Activated CD8-positive, alpha-beta memory T cell treated with anti-CD3 and anti-CD28 coated beads for 36 hours (primary cell): ENCODE measurements around the gene DUOXA2. TPM values are rescaled to one million over a fixed set of nuclear protein-coding genes. Genes with fewer than 3 reads are reported as not detected.

Source experiments
- CTCF ChIA-PET: fragments of 350-600 bp; sonication (Branson Sonifier 250); formaldehyde crosslinking; loops from one replicate; lab custom pipeline; 2021; ENCODE audit warnings: antibody characterized with exemption; lab: Charles Lee
- POLR2A ChIA-PET: fragments of 350-600 bp; sonication (Branson Sonifier 250); formaldehyde crosslinking; loops from one replicate; lab custom pipeline; 2021; ENCODE audit warnings: antibody characterized with exemption; lab: Charles Lee
- total RNA-seq, 2 experiments: library from RNA; stranded (reverse); gene quantifications; one replicate each; pipeline ENCODE4 v1.2.3, GENCODE V29; 2021

The DUOXA2 gene
- total RNA-seq, 2 experiments from 2014 or later: not detected

DNA sequence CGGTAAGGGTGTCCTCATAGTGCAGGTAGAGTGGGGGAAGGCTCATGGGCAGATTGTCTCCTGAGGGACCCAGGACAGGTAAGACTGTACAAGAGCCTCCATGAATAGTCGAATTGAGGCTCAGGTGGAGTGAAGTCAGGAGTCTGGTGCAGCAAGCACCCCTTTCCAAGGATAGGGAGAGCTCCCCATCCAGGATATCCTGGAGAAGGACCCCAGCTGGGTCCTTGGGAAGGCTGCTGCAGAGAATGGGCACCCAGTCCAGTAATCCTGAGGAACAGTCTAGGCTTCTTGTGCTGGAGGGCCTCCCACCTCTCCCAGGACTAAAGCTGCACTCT is 592 bp downstream of the DUOXA2 start:
- POLR2A ChIA-PET: interaction anchor here (0.6 kb wide), 1 partner anchor 404 kb away, joined by 5 read pairs; the partner anchor contains the start of gene PATL2

DNA sequence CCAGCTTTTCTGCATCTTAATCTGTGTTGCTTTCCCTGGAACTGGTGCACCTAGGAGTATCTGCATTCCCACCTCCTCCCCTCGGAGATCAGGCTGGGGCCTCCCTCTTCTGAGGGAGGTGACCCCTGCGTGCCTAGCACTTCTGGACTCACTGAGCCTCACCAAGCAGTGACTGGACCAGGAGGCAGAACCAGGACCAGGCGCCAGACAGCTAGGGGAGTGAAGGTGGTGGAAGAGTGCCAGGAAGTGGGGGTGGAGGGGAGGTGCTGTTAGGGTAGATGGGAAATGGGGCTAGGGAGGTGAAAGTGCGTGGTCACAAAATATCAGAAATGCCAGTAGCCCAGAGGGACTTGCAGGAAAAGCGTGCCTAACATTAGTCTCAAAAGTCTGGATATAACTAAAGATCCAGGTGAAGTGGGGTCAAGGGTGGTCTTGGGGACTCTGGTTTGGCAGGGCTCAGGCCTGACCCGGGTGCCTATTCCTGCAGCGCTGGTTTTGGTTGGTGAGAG is 1.2 kb downstream of the DUOXA2 start:
- ChIA-PET CTCF (interaction anchor here (0.6 to 1.1 kb wide), 2 partner anchors 41 to 228 kb away, joined by 3 read pairs; no protein-coding TSS in a partner anchor), POLR2A (no interaction called here)

More for the DNA sequence above, 592 bp downstream of the DUOXA2 start:
- CTCF ChIA-PET: no interaction called here

DNA sequence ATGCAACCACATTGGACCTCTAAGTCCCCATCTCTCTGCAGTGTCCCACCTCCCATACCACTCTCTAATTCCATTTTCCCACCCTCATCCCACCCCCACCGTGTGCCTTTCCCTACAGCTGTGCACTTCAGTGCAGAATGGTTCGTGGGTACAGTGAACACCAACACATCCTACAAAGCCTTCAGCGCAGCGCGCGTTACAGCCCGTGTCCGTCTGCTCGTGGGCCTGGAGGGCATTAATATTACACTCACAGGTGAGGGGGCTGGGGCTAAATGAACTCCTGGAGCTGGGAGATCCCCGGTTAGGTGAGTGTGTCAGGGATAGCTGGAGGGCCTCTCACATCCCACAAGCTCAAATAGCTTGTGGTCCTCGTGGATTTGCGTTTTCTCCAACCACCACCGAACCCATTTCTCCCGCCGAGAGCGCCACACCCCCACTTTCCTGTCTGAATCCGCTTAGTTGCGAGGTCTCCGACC is 1.9 kb downstream of the DUOXA2 start:
- CTCF ChIA-PET: interaction anchor here (0.6 to 1.1 kb wide), 3 partner anchors 18 to 227 kb away, joined by 3 read pairs; no protein-coding TSS in a partner anchor
- POLR2A ChIA-PET: no interaction called here

DNA sequence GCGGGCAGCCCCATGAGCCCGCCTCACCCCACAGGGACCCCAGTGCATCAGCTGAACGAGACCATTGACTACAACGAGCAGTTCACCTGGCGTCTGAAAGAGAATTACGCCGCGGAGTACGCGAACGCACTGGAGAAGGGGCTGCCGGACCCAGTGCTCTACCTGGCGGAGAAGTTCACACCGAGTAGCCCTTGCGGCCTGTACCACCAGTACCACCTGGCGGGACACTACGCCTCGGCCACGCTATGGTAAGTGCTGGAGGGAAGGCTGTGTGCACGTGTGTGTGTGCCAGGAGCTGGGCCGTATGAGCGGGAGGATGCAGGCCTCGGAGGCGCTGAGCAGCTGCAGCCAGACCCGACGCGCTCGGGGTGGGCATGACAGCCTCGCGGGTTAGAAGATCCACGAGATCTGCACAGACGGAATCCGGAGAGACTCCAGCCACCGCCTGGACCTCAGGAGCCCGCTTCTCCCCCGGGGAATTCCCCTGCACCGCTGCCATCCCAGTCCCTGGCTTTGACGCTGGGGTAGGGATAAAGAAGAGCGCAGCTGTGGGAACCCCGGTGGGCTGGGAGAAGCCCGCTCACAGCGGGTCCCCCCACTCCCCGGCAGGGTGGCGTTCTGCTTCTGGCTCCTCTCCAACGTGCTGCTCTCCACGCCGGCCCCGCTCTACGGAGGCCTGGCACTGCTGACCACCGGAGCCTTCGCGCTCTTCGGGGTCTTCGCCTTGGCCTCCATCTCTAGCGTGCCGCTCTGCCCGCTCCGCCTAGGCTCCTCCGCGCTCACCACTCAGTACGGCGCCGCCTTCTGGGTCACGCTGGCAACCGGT is 2.6 kb downstream of the DUOXA2 start:
- ChIA-PET CTCF (interaction anchor here (0.9 to 1.1 kb wide), 2 partner anchors 17 to 39 kb away, joined by 3 read pairs; no protein-coding TSS in a partner anchor), POLR2A (no interaction called here)

DNA sequence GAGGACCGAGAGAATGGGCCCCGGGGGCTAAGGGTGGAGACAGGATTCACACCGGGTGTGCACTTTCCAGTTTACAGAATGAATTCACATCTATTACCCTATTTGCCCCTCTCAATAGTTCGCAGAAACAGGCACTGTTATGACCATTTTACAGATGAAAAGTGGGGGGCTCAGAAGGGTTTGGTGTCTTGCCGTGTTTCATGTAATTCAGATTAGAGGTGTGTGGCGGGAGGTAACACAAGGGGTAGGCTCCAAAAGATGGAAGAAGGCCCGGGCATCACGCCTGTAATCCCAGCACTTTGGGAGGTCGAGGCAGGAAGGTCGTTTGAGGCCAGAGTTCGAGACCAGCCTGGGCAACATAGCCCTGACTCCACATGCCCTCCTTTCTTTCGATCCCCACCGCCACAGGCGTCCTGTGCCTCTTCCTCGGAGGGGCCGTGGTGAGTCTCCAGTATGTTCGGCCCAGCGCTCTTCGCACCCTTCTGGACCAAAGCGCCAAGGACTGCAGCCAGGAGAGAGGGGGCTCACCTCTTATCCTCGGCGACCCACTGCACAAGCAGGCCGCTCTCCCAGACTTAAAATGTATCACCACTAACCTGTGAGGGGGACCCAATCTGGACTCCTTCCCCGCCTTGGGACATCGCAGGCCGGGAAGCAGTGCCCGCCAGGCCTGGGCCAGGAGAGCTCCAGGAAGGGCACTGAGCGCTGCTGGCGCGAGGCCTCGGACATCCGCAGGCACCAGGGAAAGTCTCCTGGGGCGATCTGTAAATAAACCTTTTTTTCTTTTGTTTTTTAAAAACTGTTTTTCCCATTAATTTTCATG is 3.4 kb downstream of the DUOXA2 start:
- POLR2A ChIA-PET: no interaction called here
- CTCF ChIA-PET: interaction anchor here (0.7 to 1.7 kb wide), 22 partner anchors 9 to 264 kb away, joined by 3 to 16 read pairs (median 4); partner anchors contain the start of gene SHF

DNA sequence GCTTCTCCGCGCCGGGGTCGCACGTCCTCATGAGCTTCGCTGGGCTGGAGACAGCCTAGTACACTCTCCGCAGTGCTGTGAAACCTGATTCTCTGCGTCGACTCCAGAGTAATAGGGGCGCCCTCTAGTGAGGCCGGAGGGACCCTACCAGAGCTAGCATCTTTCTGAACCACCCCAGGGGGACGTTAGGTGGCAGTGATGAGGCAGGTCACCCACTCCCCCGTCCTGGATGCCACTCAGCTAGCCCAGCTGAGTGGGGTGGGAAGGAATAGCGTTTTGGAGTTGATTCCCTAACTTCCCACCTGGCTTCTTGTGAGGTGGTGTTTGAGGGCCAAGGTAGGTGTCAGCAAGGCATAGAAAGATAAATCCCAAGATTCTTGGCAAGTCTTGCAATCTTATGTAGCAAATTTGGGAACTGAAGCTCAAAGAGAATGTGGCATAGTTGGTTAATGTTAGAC is 4.0 kb downstream of the DUOXA2 start:
- POLR2A ChIA-PET: no interaction called here
- CTCF ChIA-PET: interaction anchor here (0.6 to 1.7 kb wide), 26 partner anchors 9 to 533 kb away, joined by 3 to 16 read pairs (median 4); partner anchors contain the start of gene SHF

DNA sequence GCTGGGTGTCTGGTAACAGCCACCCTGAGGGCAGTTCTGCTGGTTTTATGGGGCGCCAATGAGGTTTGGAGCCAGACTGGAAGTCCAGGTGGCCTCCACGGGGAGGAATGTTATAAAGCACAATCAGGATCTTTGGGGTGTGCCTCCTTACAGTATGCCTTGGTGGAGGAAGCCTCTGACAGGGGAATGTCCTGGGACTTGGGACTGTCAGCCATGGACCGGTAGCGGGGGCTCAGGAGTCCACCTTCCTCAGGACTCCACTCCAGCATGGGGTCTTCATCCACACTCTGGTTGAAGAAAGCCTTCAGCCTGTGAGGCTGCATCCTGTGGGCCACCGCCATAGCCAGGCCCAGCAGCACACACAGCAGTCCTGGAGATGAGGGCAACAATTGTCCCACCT is 4.9 kb downstream of the DUOXA2 start:
- CTCF ChIA-PET: interaction anchor here (0.8 to 1.7 kb wide), 5 partner anchors 8 to 40 kb away, joined by 3 to 16 read pairs (median 13); no protein-coding TSS in a partner anchor
- POLR2A ChIA-PET: no interaction called here

DNA sequence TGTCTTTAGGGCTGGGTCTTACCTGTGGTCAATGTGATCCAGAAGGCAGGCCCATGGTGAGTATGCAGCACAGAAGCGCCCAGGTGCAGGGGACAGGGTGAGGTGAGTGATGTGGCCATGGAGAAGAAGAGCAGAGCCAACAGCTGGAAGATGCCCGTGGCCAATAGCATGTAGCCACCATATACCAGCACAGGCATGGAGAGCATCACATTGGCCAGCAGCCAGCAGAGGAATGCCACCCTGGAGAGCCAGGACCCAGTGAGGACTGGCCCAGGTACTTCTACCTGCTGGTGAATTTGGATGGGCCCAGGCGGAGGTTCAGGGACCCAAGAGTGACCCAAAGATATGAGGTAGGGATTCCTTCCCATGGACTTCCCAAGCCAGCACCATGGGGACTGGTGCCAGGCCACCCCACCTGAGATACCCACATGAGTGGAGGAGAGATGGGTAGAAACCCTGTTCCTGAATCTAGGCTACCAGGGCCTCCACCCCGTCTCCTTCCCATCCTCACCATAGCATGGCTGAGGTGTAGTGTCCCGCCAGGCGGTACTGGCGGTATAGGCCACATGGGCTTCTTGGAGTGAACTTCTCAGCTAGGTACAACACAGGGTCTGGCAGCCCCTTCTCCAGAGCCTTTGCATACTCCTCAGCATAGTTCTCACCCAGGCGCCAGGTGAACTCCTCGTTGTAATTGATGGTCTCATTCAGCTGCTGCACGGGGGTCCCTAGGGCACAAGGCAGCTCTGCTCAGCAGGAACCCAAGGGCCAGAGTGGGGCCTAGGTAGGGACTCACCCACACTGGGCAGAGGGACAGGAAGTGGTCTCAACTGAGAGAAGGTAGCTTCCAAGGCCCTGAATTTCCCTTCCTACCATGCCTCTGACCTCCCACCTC is 6.2 kb downstream of the DUOXA2 start:
- POLR2A ChIA-PET: no interaction called here
- CTCF ChIA-PET: interaction anchor here (1.1 to 1.6 kb wide), 2 partner anchors 12 to 43 kb away, joined by 3 to 4 read pairs; no protein-coding TSS in a partner anchor

DNA sequence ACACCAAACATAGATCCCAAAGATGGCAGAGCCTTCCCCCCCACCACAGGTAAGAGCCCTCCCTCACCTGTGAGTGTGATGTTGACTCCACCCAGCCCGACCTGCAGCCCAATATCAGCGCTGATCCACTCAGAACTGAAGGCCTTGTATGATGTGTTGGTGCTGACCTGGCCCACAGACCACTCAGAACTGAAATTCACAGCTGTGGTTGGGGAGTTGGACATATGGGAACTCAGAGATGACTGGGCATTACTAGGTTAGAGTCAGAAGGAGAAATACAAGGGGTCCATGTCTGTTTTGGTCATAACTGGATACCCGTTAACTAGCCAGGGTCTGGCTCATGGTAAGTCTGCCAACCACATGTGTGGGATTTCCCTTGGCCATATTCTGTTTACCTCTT is 6.9 kb downstream of the DUOXA2 start:
- POLR2A ChIA-PET: no interaction called here
- CTCF ChIA-PET: interaction anchor here (1.1 to 1.6 kb wide), 2 partner anchors 12 to 42 kb away, joined by 3 to 4 read pairs; no protein-coding TSS in a partner anchor

DNA sequence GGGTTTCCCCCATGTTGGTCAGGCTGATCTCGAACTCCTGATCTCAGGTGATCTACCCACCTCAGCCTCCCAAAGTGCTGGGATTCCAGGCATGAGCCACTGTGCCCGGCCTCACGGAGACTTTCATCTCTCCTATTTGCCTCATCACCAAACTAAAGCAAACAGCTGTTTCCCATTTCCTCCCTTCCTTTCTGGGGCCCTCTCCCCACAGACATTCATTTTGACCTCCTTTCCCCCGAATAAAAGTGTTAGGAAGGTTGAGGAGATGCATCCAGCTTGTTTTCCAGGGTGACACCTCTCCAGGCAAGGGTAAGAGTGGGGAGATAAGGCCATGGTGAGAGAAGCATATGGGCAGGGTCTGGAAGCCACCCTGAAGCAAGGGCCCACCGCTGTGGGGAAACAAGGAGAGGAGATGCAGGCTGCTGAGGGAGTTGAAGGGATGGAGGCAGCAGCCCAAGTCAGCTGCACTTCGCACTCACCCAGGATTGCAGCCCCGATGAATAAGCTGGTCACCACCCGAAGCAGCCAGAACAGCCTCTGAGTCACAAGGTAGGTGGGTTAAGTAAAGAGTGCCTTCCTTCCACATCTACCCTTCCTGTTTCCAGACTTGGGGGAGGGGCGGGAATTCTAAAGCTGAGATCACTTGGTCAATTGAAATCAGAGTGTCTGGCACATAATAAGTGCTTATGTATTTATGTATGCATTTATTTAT is 7.7 kb downstream of the DUOXA2 start:
- POLR2A ChIA-PET: interaction anchor here (0.6 kb wide), 1 partner anchor 16 kb away, joined by 3 read pairs; no protein-coding TSS in a partner anchor
- CTCF ChIA-PET: interaction anchor here (1.1 to 1.6 kb wide), 2 partner anchors 11 to 41 kb away, joined by 3 to 4 read pairs; no protein-coding TSS in a partner anchor

DNA sequence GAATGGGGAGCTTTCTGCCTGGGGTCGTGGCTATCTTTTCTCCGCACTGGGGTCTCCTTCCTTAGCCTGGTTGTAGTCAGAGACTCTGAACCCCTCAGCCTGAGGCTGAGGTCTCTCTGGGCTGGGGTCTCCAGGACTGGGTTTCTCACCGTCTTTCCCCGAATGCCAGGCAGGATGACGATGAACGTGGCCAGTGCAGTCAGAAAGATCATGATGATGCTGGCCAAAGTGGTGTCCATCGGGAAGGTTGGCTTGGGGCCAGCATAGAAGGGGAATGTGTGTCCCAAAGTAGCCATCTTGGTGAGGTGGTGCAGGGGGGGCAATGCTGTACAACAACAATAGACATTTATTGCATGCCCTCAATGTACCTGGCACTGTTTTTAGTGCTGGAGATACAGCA is 8.6 kb downstream of the DUOXA2 start:
- ChIA-PET CTCF (no interaction called here), POLR2A (no interaction called here)

DNA sequence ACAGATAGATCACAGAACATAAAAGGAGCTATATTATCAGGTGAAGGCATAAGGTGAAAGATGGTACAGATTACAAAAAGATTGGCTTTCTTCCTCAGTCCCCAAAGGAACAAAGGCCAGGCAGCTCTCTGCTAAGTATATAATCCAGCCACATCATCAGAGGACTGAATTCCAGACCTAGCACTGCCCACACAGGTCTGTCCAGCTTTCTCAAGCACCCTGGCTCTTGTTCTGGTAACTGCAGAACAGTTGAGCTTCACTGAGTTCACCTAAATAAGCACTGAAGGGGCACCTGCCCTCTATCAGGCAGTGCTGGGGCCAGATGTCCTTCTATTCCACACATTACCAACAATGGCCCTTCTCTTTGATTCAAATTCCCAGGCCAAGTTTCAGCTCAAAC is 9.3 kb downstream of the DUOXA2 start:
- CTCF ChIA-PET: no interaction called here
- POLR2A ChIA-PET: no interaction called here

DNA sequence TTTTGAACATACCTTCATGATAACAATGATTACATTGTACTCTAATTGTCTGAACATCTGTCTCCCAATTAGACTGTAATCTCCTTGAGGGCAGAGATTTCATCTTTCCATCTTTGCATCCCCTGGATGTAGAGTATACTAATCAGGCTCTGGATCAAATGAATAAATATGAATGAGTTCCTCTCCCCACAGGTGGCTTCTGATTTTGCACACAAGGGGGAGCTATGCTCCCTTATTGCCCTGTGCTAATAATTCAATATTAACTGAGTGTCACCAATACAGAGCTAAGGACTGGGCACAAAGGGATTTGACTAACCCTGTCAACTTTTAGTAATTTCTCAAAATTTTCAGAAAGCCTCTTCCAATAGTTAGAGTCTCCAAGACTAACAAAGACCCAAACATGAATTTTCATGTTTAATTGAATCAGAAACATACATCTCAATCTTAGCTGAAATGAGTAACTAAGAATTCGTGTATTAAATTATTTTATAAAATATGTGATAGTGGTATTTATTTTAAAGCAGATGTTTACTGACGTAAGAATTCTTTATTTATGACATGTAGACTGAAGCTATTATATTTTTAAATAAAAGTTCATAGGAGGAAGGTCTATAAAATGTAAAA is 12.5 kb downstream of the DUOXA2 start:
- ChIA-PET POLR2A (interaction anchor here (0.5 to 0.9 kb wide), 2 partner anchors 187 to 308 kb away, joined by 3 to 6 read pairs; no protein-coding TSS in a partner anchor), CTCF (interaction anchor here (0.6 to 1.9 kb wide), 4 partner anchors 9 to 303 kb away, joined by 3 to 13 read pairs (median 3); no protein-coding TSS in a partner anchor)

DNA sequence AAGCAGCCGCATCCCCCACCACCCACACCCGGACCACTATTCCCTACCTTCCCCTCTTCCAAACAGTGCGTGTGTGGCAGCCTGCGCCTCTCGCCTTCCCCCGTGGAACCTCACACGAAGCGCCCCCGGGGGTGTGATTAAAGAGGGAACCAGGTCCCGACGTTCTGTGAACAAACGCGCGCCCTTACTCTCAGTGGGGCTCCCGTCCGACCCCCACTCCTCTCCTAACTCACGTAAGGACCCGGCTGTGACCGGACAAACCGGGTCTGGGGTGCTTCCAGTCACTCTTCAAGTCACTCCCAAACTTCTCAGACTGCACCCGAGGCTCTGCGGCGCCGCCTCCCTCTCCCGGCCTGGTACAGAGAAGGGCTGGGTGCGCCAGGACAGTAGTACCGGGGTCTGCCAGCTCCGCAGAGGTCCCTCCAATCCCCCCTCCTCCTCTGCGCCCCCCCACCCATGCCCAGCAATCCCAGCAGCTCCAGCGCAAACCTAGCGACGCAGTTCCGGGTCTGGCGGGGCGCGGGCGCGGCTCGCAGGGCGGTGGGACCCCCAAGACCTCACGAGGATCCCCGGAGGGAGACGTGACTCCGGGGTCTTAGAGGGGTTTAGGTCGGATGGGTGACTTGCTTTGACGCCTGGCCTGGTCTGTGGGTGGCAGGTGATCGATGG is 15.0 kb downstream of the DUOXA2 start:
- ChIA-PET CTCF (no interaction called here), POLR2A (no interaction called here)

DNA sequence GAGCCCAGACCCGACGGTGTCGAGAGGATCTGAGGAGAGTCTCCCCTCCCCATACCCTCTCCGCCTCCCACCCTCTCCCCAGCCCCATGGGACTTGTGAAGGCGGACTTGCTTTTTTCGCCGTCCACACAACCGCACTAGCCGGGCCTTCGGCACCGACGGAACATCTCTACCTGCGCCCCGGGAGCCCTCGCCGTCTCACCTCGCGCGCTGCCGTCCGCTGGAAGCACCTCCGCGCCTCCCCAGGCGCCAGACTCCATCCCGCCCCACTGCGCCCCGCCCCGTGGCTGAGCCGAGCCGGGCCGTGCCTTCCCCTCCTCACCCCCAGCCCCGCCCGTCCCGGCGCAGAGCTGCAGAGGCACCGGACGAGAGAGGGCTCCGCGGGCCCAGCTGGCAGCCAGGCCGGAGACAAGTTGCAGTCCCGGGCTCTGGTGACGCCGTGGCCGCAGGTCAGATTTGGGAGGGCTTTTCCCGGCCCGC is 15.6 kb downstream of the DUOXA2 start, which contains the start of the genes DUOX1 and DUOXA1:
Gene DUOX1 (plus strand): TSS at position 344 of the 479 bp plus-strand sequence. CDS start 1,973 bp downstream, outside the sequence.
Gene DUOXA1 (minus strand): TSS at position 229 of the 479 bp plus-strand sequence. CDS start 6,865 bp downstream, outside the sequence.
- ChIA-PET POLR2A (no interaction called here), CTCF (no interaction called here)
